Endodermal cell (in vitro differentiated cells): ENCODE data around the gene LTA. TPM values are rescaled to one million over a fixed set of nuclear protein-coding genes. Genes with fewer than 3 reads are reported as not detected.

Experiments used
- DNase-seq: peaks from one replicate; pipeline ENCODE4 v3.0.0-alpha.2; 2017
- H3K27ac ChIP-seq: 2 replicates; pipeline ENCODE4 v1.5.1; 2013; ENCODE audit warnings: mild to moderate bottlenecking, low read depth, low read length, moderate library complexity
- H3K27me3 ChIP-seq: 2 replicates; pipeline ENCODE4 v1.6.1; 2013; ENCODE audit warnings: mild to moderate bottlenecking, low read length, moderate library complexity; ENCODE audit not compliant: insufficient read depth, control insufficient read depth, poor library complexity, severe bottlenecking
- H3K36me3 ChIP-seq: 2 replicates; pipeline ENCODE4 v1.7.0; 2013; ENCODE audit warnings: mild to moderate bottlenecking, low read length, moderate library complexity; ENCODE audit not compliant: control insufficient read depth, insufficient read depth
- H3K4me1 ChIP-seq: one replicate; pipeline ENCODE4 v1.7.0; 2013; ENCODE audit warnings: low read length; ENCODE audit not compliant: control insufficient read depth, insufficient read depth
- H3K4me3 ChIP-seq: 2 replicates; pipeline ENCODE4 v1.5.1; 2013; ENCODE audit warnings: mild to moderate bottlenecking, low read length, moderate library complexity
- H3K9ac ChIP-seq: 2 replicates; pipeline ENCODE4 v1.6.1; 2013; ENCODE audit warnings: mild to moderate bottlenecking, low read length, moderate library complexity; ENCODE audit not compliant: poor library complexity, severe bottlenecking; ENCODE audit errors: extremely low read depth
- H3K9me3 ChIP-seq: 2 replicates; pipeline ENCODE4 v1.6.1; 2013; ENCODE audit warnings: mild to moderate bottlenecking, low read length, moderate library complexity; ENCODE audit not compliant: control insufficient read depth
- H3K27ac Mint-ChIP-seq: 2 replicates; pipeline ENCODE4 v1.8.0; 2020; ENCODE audit warnings: mixed read lengths
- H3K27me3 Mint-ChIP-seq: 2 replicates; pipeline ENCODE4 v1.8.0; 2021; ENCODE audit warnings: mild to moderate bottlenecking, mixed read lengths; ENCODE audit not compliant: insufficient read depth
- H3K36me3 Mint-ChIP-seq: 2 replicates; pipeline ENCODE4 v1.8.0; 2020; ENCODE audit warnings: low read depth, mixed read lengths
- H3K4me1 Mint-ChIP-seq: 2 replicates; pipeline ENCODE4 v1.8.0; 2020; ENCODE audit warnings: mixed read lengths
- H3K4me3 Mint-ChIP-seq: 2 replicates; pipeline ENCODE4 v1.8.0; 2020; ENCODE audit warnings: mild to moderate bottlenecking, moderate library complexity, mixed read lengths
- H3K9me3 Mint-ChIP-seq: 2 replicates; pipeline ENCODE4 v1.8.0; 2020; ENCODE audit warnings: mild to moderate bottlenecking, mixed read lengths
- CTCF ChIP-seq: fragments of 200-600 bp; sonication (generic); conservative IDR thresholded peaks from 2 replicates; pipeline ENCODE4 v1.5.0; 2021; ENCODE audit warnings: antibody characterized with exemption, mild to moderate bottlenecking
- WGBS, 2 experiments: methylation state at CpG; one replicate each; pipeline versions ENCODE4 v1.1.5 to v1.1.7; 2013; ENCODE audit warnings: missing lambda C conversion rate in 2 of 2, mixed read lengths in 1 of 2; ENCODE audit not compliant: insufficient coverage in 1 of 2, insufficient read length in 1 of 2; 5-methylcytosine and 5-hydroxymethylcytosine counted together
- total RNA-seq, 2 donors: library from RNA; stranded (reverse); fragmentation: NEBNext Ultra II Directional in 1 of 2; extraction: Animal tissue kit (Norgen Biotek cat#: 25700) in 1 of 2; gene quantifications; 2 replicates in 1 of 2; 3 replicates in 1 of 2; pipeline ENCODE4 v1.2.1, GENCODE V29; 2021

LTA gene
- total RNA-seq, 2 donors from 2014 or later: not detected

GRCh38 chr6:31567531-31568370, 4.3 kb upstream of the LTA start:
- Histone ChIP-seq H3K27ac (no peak overlapping the region), H3K9me3 (no peaks in the 10 kb centered on the region), H3K36me3 (no peaks in the 10 kb centered on the region), H3K27me3 (no peaks in the 10 kb centered on the region), H3K4me3 (no peak overlapping the region), H3K4me1 (no peaks in the 10 kb centered on the region), H3K9ac (no peak overlapping the region)
- Mint-ChIP-seq H3K36me3 (no peaks in the 10 kb centered on the region), H3K4me3 (no peak overlapping the region), H3K4me1 (peaks cover 4% of the 10 kb centered on the region), H3K27me3 (peaks cover 3% of the 10 kb centered on the region), H3K27ac (peak overlapping the region; percentile 45), H3K9me3 (no peaks in the 10 kb centered on the region)
- 73 to 76% methylated on average over 5 to 9 of the region's 9 CpGs for WGBS, 2 experiments
- TF ChIP-seq CTCF: no peak
- DNase-seq: peak; percentile 73

- Mint-ChIP-seq H3K4me1 (peaks cover 4% of the 10 kb centered on the region), H3K4me3 (no peak overlapping the region), H3K27ac (no peak overlapping the region), H3K9me3 (no peaks in the 10 kb centered on the region), H3K36me3 (no peaks in the 10 kb centered on the region), H3K27me3 (peaks cover 3% of the 10 kb centered on the region)
- no peak overlapping the region for H3K9ac ChIP-seq
- no peak overlapping the region for H3K4me3 ChIP-seq
- WGBS, 2 experiments: 89 to 92% methylated on average over 3 of the region's 3 CpGs
- H3K9me3 ChIP-seq: no peaks in the 10 kb centered on the region
- H3K36me3 ChIP-seq: no peaks in the 10 kb centered on the region
- no peak for TF ChIP-seq CTCF
- H3K4me1 ChIP-seq: no peaks in the 10 kb centered on the region
- no peak for DNase-seq
- no peak overlapping the region for H3K27ac ChIP-seq
- H3K27me3 ChIP-seq: no peaks in the 10 kb centered on the region
Observed at GRCh38 chr6:31568537-31568961, 3.5 kb upstream of the LTA start.

- Histone ChIP-seq H3K27ac (no peak overlapping the region), H3K27me3 (no peaks in the 10 kb centered on the region), H3K4me1 (peaks cover 6% of the 10 kb centered on the region), H3K9me3 (no peaks in the 10 kb centered on the region), H3K36me3 (no peaks in the 10 kb centered on the region), H3K9ac (no peak overlapping the region), H3K4me3 (no peak overlapping the region)
- no peak overlapping the region for H3K27ac Mint-ChIP-seq
- H3K4me1 Mint-ChIP-seq: peaks cover 7% of the 10 kb centered on the region
- H3K9me3 Mint-ChIP-seq: no peaks in the 10 kb centered on the region
- DNase-seq: no peak
- H3K4me3 Mint-ChIP-seq: no peak overlapping the region
- no peak for TF ChIP-seq CTCF
- H3K36me3 Mint-ChIP-seq: no peaks in the 10 kb centered on the region
- WGBS, 2 experiments: no CpG with 5 or more reads among the region's 1 CpG
- peaks cover 6% of the 10 kb centered on the region for H3K27me3 Mint-ChIP-seq
Observed at GRCh38 chr6:31569861-31570536, 2.1 kb upstream of the LTA start.
